GM12878 (cell line): Measurements from ENCODE around the gene PGM2L1. TPM values are rescaled to one million over a fixed set of nuclear protein-coding genes. Genes with fewer than 3 reads are reported as not detected.

Source experiments
- ATAC-seq: fragments of 200-7000 bp; cut with Tn5 transposase; 3 replicates; pipeline ENCODE4 v1.9.1; 2020; ENCODE audit warnings: mild to moderate bottlenecking, moderate library complexity
- BruUV-seq: library from RNA; stranded (reverse); fragments of 400-500 nt; replicated peaks from 2 replicates; lab custom pipeline; 2021; lab: Mats Ljungman, UMichigan
- CTCF ChIA-PET: fragments of 300-600 bp; sonication (Branson Sonifier 250); formaldehyde crosslinking; extraction: SDS; loops from one replicate; lab custom pipeline; 2021; ENCODE audit warnings: inconsistent platforms; lab: Yijun Ruan, JAX
- POLR2A ChIA-PET: fragments of 350-600 bp; formaldehyde crosslinking; extraction: SDS; loops from one replicate; lab custom pipeline; 2021; ENCODE audit warnings: inconsistent platforms; lab: Charles Lee
- RAD21 ChIA-PET: fragments of 300-600 bp; sonication (Branson Sonifier 250); formaldehyde crosslinking; loops from one replicate; lab custom pipeline; 2023; ENCODE audit warnings: antibody characterized with exemption; ENCODE audit not compliant: unreplicated experiment; lab: Charles Lee
- SMC1A ChIA-PET: fragments of 300-600 bp; sonication (Branson Sonifier 250); formaldehyde crosslinking; loops from one replicate; lab custom pipeline; 2023; ENCODE audit not compliant: unreplicated experiment, uncharacterized antibody; lab: Charles Lee
- DNase-seq: peaks from one replicate; pipeline ENCODE4 v3.0.0-alpha.2; 2011; ENCODE audit warnings: low read depth, low spot score
- FAIRE-seq: peaks from 3 replicates; lab custom pipeline; 2011; peaks lifted over from hg19 to GRCh38; lab: Jason Lieb, UNC
- H2AFZ ChIP-seq: 2 replicates; pipeline ENCODE4 v1.6.0; 2011; ENCODE audit warnings: low read depth, low read length, control low read depth; ENCODE audit not compliant: control insufficient read depth
- H3K27ac ChIP-seq: 2 replicates; pipeline ENCODE4 v1.5.1; 2011; ENCODE audit warnings: control low read depth; ENCODE audit not compliant: control insufficient read depth, insufficient read depth
- H3K27me3 ChIP-seq, 2 experiments: replicated peaks in 1 of 2; 2 replicates each; pipeline versions ENCODE4 v1.6.0 to v1.6.1; 2011; ENCODE audit warnings: low read length in 1 of 2; ENCODE audit not compliant: control insufficient read depth in 2 of 2, insufficient read depth in 2 of 2
- H3K36me3 ChIP-seq, 2 experiments: 2 replicates each; pipeline ENCODE4 v1.5.1; 2011; ENCODE audit warnings: low read length in 1 of 2; ENCODE audit not compliant: control insufficient read depth in 2 of 2, insufficient read depth in 2 of 2
- H3K4me1 ChIP-seq: 2 replicates; pipeline ENCODE4 v1.6.1; 2011; ENCODE audit warnings: mild to moderate bottlenecking, low read length, moderate library complexity, mixed read lengths; ENCODE audit not compliant: control insufficient read depth, insufficient read depth
- H3K4me2 ChIP-seq: 2 replicates; pipeline ENCODE4 v1.6.0; 2011; ENCODE audit warnings: control low read depth; ENCODE audit not compliant: control insufficient read depth, insufficient read depth
- H3K4me3 ChIP-seq: fragments of 200-600 bp; sonication (generic); 2 replicates; pipeline ENCODE4 v1.5.1; 2016
- H3K79me2 ChIP-seq: 2 replicates; pipeline ENCODE4 v1.6.0; 2011; ENCODE audit warnings: low read length; ENCODE audit not compliant: control insufficient read depth, insufficient read depth
- H3K9ac ChIP-seq: 2 replicates; pipeline ENCODE4 v1.8.0; 2011; ENCODE audit warnings: low read length, control low read depth, mixed read lengths; ENCODE audit not compliant: control insufficient read depth, insufficient read depth
- H3K9me3 ChIP-seq: replicated peaks from 3 replicates; pipeline ENCODE4 v1.5.1; 2011; ENCODE audit warnings: mild to moderate bottlenecking, low read length; ENCODE audit not compliant: control insufficient read depth, insufficient read depth
- H4K20me1 ChIP-seq: 2 replicates; pipeline ENCODE4 v1.6.0; 2011; ENCODE audit not compliant: control insufficient read depth, insufficient read depth
- ATF2 ChIP-seq: IDR thresholded peaks from 2 replicates; pipeline ENCODE4 v1.6.1; 2012; ENCODE audit warnings: low read length, inconsistent platforms
- BMI1 ChIP-seq: fragments of 450-650 bp; IDR thresholded peaks from 2 replicates; pipeline ENCODE4 v1.6.1; 2016; ENCODE audit warnings: mild to moderate bottlenecking, moderate library complexity, borderline replicate concordance
- CEBPZ ChIP-seq: fragments of 150-350 bp; IDR thresholded peaks from 2 replicates; pipeline ENCODE4 v1.6.1; 2016; ENCODE audit warnings: low read depth, low read length
- E4F1 ChIP-seq: fragments of 450-650 bp; IDR thresholded peaks from 2 replicates; pipeline ENCODE4 v1.6.1; 2018; ENCODE audit warnings: borderline replicate concordance, mild to moderate bottlenecking; ENCODE audit not compliant: partially characterized antibody
- NR2F1 ChIP-seq: fragments of 450-650 bp; conservative IDR thresholded peaks from 2 replicates; pipeline ENCODE4 v1.6.1; 2017; ENCODE audit warnings: mild to moderate bottlenecking
- POLR2AphosphoS2 ChIP-seq: IDR thresholded peaks from 2 replicates; pipeline ENCODE4 v1.6.1; 2011; ENCODE audit warnings: low read depth, mild to moderate bottlenecking, low read length, improper control_type of control experiment, moderate library complexity
- SREBF2 ChIP-seq: IDR thresholded peaks from 2 replicates; pipeline ENCODE4 v1.6.1; 2012; ENCODE audit warnings: mild to moderate bottlenecking, low read length
- WGBS: methylation state at CpG from one replicate; pipeline ENCODE4 v1.1.6; 2016; ENCODE audit warnings: low lambda C conversion rate; ENCODE audit not compliant: insufficient replicate concordance, insufficient coverage; ENCODE audit errors: missing lambda C conversion rate; 5-methylcytosine and 5-hydroxymethylcytosine counted together
- in situ Hi-C: fragments of 300-500 bp; cut with MboI; formaldehyde crosslinking; loops from 9 replicates; pipeline ENCODE4 v1.14.3; 2018; ENCODE audit warnings: mixed read lengths
- intact Hi-C: fragments of 100-400 bp; cut with micrococcal nuclease; formaldehyde crosslinking; loops from one replicate; pipeline ENCODE4 v1.14.2; 2022; ENCODE audit not compliant: unreplicated experiment
- polyA plus RNA-seq, 11 experiments: library from polyadenylated mRNA; depleted of rRNA in 4 of 11; unstranded in 6 of 11; stranded (reverse) in 5 of 11; fragments of >200 nt; fragmentation: Nextera tagmentation in 4 of 11; fragmentation: Illumina TruSeq in 1 of 11; extraction: Ambion mirVana in 4 of 11; extraction: Trizol in 1 of 11; gene quantifications; 1 replicate in 1 of 11; 2 replicates in 10 of 11; pipeline versions ENCODE4 v1.2.1 to v1.2.3, GENCODE V29; 2011 to 2016; ENCODE audit warnings: inconsistent platforms in 2 of 11, missing spikeins in 2 of 11, low read depth in 1 of 11
- total RNA-seq, 4 experiments: library from RNA; depleted of rRNA in 3 of 4; stranded (reverse); fragments of >200 nt in 3 of 4; fragmentation: Illumina TruSeq in 1 of 4; extraction: Trizol in 1 of 4; gene quantifications; 2 replicates each; pipeline versions ENCODE4 v1.2.1 to v1.2.3, GENCODE V29; 2013 to 2021

The PGM2L1 gene
- total and polyA plus RNA-seq, 10 of the 15 experiments (the other 5 are each of a cell fraction or from before 2014, with no cell fraction given) = 0.04 to 0.20 (median 0.13) TPM; not detected in 1

- TF ChIP-seq ATF2 (no peak), POLR2AphosphoS2 (no peak), CEBPZ (no peak)
Observed at GRCh38 chr11:74354036-74354435, 44.2 kb downstream of the PGM2L1 start (continued).

GRCh38 chr11:74347381-74347780 is 50.9 kb downstream of the PGM2L1 start:
- no peak overlapping the region for H3K4me2 ChIP-seq
- in situ Hi-C loops (no loop called here), intact Hi-C loops (no loop called here)
- TF ChIP-seq NR2F1 (no peak), E4F1 (no peak), BMI1 (no peak), SREBF2 (no peak)
- ChIA-PET RAD21 (no interaction called here), POLR2A (no interaction called here), CTCF (no interaction called here), SMC1A (no interaction called here)
- no peaks in the 10 kb centered on the region; a peak in 1 of 4 replicates for H3K27me3 ChIP-seq
- H3K9me3 ChIP-seq = no peaks in the 10 kb centered on the region
- no peak overlapping the region for H3K4me3 ChIP-seq
- FAIRE-seq (no peak), ATAC-seq (no peak), DNase-seq (no peak)
- H3K27ac ChIP-seq = no peak overlapping the region
- H3K36me3 ChIP-seq = no peaks in the 10 kb centered on the region
- no peaks in the 10 kb centered on the region for H4K20me1 ChIP-seq
- no peak overlapping the region for H3K9ac ChIP-seq
- H3K4me1 ChIP-seq = no peaks in the 10 kb centered on the region
- no TSS peak for BruUV-seq
- H2AFZ ChIP-seq = no peak overlapping the region
- 12% methylated on average over 2 of the region's 2 CpGs for WGBS
- H3K79me2 ChIP-seq = no peaks in the 10 kb centered on the region
